ENCODE data around the gene PLEKHA7.

- TF ChIP-seq CTCF (IDR thresholded peaks at IDR 0.05) (no peak), EP300 (IDR thresholded peaks at IDR 0.05) (no peak), POLR2A (IDR thresholded peaks at IDR 0.05) (no peak)
Observed at GRCh38 chr11:16843294-16843693, 170.9 kb downstream of the PLEKHA7 start.

Measured in suprapubic skin (tissue), 3 donors.